ENCODE data around the gene PCDHB9.

Gene PCDHB9

GRCh38 chr5:141236516-141237313 is 49.8 kb downstream of the PCDHB9 start:
- no peak for DNase-seq (ENCODE audit: low read depth)
